Measurements from ENCODE around the gene SERTM2. TPM values are rescaled to one million over a fixed set of nuclear protein-coding genes. Genes with fewer than 3 reads are reported as not detected.

Gene SERTM2
- total and polyA plus RNA-seq, 2 experiments from 2014 or later = 0.27 to 0.59 TPM

DNA sequence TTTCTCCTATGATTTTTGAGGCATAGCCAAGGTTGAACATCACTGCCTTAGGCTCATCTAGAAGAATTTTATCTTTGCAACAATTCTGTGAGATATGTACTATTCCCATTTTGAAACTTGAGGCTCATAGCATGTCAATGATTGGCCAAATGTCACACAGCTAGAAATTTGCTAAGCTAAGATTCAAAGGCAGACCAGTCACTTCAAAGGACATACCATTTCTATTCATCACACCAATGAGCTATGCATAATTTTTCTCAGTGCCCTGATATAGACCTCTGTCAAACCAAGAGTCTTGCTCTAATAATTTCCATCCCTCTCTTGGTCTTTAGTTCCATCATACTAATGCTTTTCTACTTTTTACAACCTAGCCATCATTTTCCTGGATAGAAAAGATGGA lies 27.6 kb upstream of the SERTM2 start:
- Mint-ChIP-seq H3K4me1 (peaks cover 8% of the 10 kb centered on the region), H3K4me3 (no peak overlapping the region), H3K36me3 (ENCODE audit: low read depth) (peaks cover 2% of the 10 kb centered on the region; the same call in 2 of the 3 replicates), H3K9me3 (no peaks in the 10 kb centered on the region; the same call in 1 of the 3 replicates), H3K27ac (no peak overlapping the region), H3K27me3 (ENCODE audit: insufficient read depth, low read depth, poor library complexity) (no peaks in the 10 kb centered on the region)
- ATAC-seq = no peak
- Histone ChIP-seq H3K36me3 (ENCODE audit: insufficient read depth) (no peaks in the 10 kb centered on the region), H3F3A (replicated peaks; ENCODE audit: low read depth) (no peaks in the 10 kb centered on the region), H3K27me3 (ENCODE audit: insufficient read depth) (no peaks in the 10 kb centered on the region), H3K9me2 (ENCODE audit: insufficient read depth) (no peaks in the 10 kb centered on the region; the same call in 1 of the 2 replicates), H4K20me1 (replicated peaks; ENCODE audit: insufficient read depth) (no peaks in the 10 kb centered on the region), H3K4me3 (no peak overlapping the region), H2AFZ (no peak overlapping the region), H3K4me2 (no peak overlapping the region), H3K4me1 (ENCODE audit: insufficient read depth) (no peaks in the 10 kb centered on the region; the same call in 1 of the 2 replicates), H3K27ac (ENCODE audit: low read depth) (no peak overlapping the region), H3K79me2 (replicated peaks; ENCODE audit: insufficient read depth) (no peaks in the 10 kb centered on the region)
- DNase-seq (ENCODE audit: low spot score) = no peak
- no peak for TF ChIP-seq EZH2phosphoT487 (IDR thresholded peaks at IDR 0.05; ENCODE audit: unreplicated experiment)
- TF ChIP-seq, protein P1, sequence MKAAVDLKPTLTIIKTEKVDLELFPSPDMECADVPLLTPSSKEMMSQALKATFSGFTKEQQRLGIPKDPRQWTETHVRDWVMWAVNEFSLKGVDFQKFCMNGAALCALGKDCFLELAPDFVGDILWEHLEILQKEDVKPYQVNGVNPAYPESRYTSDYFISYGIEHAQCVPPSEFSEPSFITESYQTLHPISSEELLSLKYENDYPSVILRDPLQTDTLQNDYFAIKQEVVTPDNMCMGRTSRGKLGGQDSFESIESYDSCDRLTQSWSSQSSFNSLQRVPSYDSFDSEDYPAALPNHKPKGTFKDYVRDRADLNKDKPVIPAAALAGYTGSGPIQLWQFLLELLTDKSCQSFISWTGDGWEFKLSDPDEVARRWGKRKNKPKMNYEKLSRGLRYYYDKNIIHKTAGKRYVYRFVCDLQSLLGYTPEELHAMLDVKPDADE (IDR thresholded peaks at IDR 0.05) = no peak
- no peak for TF ChIP-seq ZNF114 (CRISPR knock-in tag; IDR thresholded peaks at IDR 0.05)
- TF ChIP-seq STAT1 (IDR thresholded peaks at IDR 0.05; ENCODE audit: unreplicated experiment) = no peak
- no peak for TF ChIP-seq CREB1 (CRISPR knock-in tag; IDR thresholded peaks at IDR 0.05; ENCODE audit: low read depth)
- no peak for TF ChIP-seq EZH2 (IDR thresholded peaks at IDR 0.05; ENCODE audit: low read depth, unreplicated experiment)
- no peak for TF ChIP-seq POLR2AphosphoS5 (IDR thresholded peaks at IDR 0.05; ENCODE audit: low read depth)
- TF ChIP-seq, protein P2, sequence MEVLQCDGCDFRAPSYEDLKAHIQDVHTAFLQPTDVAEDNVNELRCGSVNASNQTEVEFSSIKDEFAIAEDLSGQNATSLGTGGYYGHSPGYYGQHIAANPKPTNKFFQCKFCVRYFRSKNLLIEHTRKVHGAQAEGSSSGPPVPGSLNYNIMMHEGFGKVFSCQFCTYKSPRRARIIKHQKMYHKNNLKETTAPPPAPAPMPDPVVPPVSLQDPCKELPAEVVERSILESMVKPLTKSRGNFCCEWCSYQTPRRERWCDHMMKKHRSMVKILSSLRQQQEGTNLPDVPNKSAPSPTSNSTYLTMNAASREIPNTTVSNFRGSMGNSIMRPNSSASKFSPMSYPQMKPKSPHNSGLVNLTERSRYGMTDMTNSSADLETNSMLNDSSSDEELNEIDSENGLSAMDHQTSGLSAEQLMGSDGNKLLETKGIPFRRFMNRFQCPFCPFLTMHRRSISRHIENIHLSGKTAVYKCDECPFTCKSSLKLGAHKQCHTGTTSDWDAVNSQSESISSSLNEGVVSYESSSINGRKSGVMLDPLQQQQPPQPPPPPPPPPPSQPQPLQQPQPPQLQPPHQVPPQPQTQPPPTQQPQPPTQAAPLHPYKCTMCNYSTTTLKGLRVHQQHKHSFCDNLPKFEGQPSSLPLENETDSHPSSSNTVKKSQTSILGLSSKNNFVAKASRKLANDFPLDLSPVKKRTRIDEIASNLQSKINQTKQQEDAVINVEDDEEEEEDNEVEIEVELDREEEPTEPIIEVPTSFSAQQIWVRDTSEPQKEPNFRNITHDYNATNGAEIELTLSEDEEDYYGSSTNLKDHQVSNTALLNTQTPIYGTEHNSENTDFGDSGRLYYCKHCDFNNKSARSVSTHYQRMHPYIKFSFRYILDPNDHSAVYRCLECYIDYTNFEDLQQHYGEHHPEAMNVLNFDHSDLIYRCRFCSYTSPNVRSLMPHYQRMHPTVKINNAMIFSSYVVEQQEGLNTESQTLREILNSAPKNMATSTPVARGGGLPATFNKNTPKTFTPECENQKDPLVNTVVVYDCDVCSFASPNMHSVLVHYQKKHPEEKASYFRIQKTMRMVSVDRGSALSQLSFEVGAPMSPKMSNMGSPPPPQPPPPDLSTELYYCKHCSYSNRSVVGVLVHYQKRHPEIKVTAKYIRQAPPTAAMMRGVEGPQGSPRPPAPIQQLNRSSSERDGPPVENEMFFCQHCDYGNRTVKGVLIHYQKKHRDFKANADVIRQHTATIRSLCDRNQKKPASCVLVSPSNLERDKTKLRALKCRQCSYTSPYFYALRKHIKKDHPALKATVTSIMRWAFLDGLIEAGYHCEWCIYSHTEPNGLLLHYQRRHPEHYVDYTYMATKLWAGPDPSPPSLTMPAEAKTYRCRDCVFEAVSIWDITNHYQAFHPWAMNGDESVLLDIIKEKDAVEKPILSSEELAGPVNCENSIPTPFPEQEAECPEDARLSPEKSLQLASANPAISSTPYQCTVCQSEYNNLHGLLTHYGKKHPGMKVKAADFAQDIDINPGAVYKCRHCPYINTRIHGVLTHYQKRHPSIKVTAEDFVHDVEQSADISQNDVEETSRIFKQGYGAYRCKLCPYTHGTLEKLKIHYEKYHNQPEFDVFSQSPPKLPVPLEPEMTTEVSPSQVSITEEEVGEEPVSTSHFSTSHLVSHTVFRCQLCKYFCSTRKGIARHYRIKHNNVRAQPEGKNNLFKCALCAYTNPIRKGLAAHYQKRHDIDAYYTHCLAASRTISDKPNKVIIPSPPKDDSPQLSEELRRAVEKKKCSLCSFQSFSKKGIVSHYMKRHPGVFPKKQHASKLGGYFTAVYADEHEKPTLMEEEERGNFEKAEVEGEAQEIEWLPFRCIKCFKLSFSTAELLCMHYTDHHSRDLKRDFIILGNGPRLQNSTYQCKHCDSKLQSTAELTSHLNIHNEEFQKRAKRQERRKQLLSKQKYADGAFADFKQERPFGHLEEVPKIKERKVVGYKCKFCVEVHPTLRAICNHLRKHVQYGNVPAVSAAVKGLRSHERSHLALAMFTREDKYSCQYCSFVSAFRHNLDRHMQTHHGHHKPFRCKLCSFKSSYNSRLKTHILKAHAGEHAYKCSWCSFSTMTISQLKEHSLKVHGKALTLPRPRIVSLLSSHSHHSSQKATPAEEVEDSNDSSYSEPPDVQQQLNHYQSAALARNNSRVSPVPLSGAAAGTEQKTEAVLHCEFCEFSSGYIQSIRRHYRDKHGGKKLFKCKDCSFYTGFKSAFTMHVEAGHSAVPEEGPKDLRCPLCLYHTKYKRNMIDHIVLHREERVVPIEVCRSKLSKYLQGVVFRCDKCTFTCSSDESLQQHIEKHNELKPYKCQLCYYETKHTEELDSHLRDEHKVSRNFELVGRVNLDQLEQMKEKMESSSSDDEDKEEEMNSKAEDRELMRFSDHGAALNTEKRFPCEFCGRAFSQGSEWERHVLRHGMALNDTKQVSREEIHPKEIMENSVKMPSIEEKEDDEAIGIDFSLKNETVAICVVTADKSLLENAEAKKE (CRISPR knock-in tag; IDR thresholded peaks at IDR 0.05) = no peak
- no peak for TF ChIP-seq JUNB (IDR thresholded peaks at IDR 0.05; ENCODE audit: unreplicated experiment)
- TF ChIP-seq, protein P3, sequence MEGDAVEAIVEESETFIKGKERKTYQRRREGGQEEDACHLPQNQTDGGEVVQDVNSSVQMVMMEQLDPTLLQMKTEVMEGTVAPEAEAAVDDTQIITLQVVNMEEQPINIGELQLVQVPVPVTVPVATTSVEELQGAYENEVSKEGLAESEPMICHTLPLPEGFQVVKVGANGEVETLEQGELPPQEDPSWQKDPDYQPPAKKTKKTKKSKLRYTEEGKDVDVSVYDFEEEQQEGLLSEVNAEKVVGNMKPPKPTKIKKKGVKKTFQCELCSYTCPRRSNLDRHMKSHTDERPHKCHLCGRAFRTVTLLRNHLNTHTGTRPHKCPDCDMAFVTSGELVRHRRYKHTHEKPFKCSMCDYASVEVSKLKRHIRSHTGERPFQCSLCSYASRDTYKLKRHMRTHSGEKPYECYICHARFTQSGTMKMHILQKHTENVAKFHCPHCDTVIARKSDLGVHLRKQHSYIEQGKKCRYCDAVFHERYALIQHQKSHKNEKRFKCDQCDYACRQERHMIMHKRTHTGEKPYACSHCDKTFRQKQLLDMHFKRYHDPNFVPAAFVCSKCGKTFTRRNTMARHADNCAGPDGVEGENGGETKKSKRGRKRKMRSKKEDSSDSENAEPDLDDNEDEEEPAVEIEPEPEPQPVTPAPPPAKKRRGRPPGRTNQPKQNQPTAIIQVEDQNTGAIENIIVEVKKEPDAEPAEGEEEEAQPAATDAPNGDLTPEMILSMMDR (conservative IDR thresholded peaks at IDR 0.05; ENCODE audit: low read depth in 2 of 2) = no peak
- TF ChIP-seq, protein P4, sequence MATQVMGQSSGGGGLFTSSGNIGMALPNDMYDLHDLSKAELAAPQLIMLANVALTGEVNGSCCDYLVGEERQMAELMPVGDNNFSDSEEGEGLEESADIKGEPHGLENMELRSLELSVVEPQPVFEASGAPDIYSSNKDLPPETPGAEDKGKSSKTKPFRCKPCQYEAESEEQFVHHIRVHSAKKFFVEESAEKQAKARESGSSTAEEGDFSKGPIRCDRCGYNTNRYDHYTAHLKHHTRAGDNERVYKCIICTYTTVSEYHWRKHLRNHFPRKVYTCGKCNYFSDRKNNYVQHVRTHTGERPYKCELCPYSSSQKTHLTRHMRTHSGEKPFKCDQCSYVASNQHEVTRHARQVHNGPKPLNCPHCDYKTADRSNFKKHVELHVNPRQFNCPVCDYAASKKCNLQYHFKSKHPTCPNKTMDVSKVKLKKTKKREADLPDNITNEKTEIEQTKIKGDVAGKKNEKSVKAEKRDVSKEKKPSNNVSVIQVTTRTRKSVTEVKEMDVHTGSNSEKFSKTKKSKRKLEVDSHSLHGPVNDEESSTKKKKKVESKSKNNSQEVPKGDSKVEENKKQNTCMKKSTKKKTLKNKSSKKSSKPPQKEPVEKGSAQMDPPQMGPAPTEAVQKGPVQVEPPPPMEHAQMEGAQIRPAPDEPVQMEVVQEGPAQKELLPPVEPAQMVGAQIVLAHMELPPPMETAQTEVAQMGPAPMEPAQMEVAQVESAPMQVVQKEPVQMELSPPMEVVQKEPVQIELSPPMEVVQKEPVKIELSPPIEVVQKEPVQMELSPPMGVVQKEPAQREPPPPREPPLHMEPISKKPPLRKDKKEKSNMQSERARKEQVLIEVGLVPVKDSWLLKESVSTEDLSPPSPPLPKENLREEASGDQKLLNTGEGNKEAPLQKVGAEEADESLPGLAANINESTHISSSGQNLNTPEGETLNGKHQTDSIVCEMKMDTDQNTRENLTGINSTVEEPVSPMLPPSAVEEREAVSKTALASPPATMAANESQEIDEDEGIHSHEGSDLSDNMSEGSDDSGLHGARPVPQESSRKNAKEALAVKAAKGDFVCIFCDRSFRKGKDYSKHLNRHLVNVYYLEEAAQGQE (IDR thresholded peaks at IDR 0.05; ENCODE audit: unreplicated experiment) = no peak
- no peak for TF ChIP-seq ZNF331 (CRISPR knock-in tag; IDR thresholded peaks at IDR 0.05; ENCODE audit: low read depth)
- no peak for TF ChIP-seq NANOG (IDR thresholded peaks at IDR 0.05; ENCODE audit: borderline replicate concordance)

Measured in GM23338 (cell line).